Osteoblast (primary cell): ENCODE data around the gene RNMT. TPM values are rescaled to one million over a fixed set of nuclear protein-coding genes. Genes with fewer than 3 reads are reported as not detected.

ENCODE experiments used
- DNase-seq: peaks from one replicate; pipeline ENCODE4 v3.0.0; 2011; ENCODE audit warnings: low spot score, mixed read lengths; ENCODE audit not compliant: insufficient read length; ENCODE audit errors: missing footprints
- H2AFZ ChIP-seq: 2 replicates; pipeline ENCODE4 v1.6.0; 2011; ENCODE audit warnings: mild to moderate bottlenecking, low read length
- H3K27ac ChIP-seq: 2 replicates; pipeline ENCODE4 v1.5.1; 2011; ENCODE audit warnings: mild to moderate bottlenecking, low read depth, low read length, moderate library complexity
- H3K27me3 ChIP-seq: 2 replicates; pipeline ENCODE4 v1.6.0; 2012; ENCODE audit warnings: mild to moderate bottlenecking, control low read depth, inconsistent platforms, low read length, moderate library complexity; ENCODE audit not compliant: insufficient read depth
- H3K36me3 ChIP-seq: 2 replicates; pipeline ENCODE4 v1.5.1; 2011; ENCODE audit warnings: mild to moderate bottlenecking, low read length, control low read depth, moderate library complexity; ENCODE audit not compliant: insufficient read depth
- H3K4me1 ChIP-seq: 2 replicates; pipeline ENCODE4 v1.5.1; 2011; ENCODE audit warnings: mild to moderate bottlenecking, low read length, control low read depth, moderate library complexity; ENCODE audit not compliant: insufficient read depth
- H3K4me2 ChIP-seq: 2 replicates; pipeline ENCODE4 v1.6.0; 2011; ENCODE audit warnings: mild to moderate bottlenecking, low read length; ENCODE audit not compliant: insufficient read depth
- H3K4me3 ChIP-seq: fragments of 200-600 bp; sonication (generic); 3 replicates; pipeline ENCODE4 v1.5.1; 2012; ENCODE audit warnings: mild to moderate bottlenecking, low read length, inconsistent platforms; ENCODE audit not compliant: insufficient read depth
- H3K79me2 ChIP-seq: 2 replicates; pipeline ENCODE4 v1.6.0; 2012; ENCODE audit warnings: mild to moderate bottlenecking, low read length, control low read depth, inconsistent platforms; ENCODE audit not compliant: insufficient read depth
- H3K9me3 ChIP-seq: 2 replicates; pipeline ENCODE4 v1.5.1; 2011; ENCODE audit warnings: low read depth, low read length, control low read depth
- H4K20me1 ChIP-seq: 2 replicates; pipeline ENCODE4 v1.6.0; 2012; ENCODE audit warnings: mild to moderate bottlenecking, low read length, control low read depth; ENCODE audit not compliant: insufficient read depth
- CTCF ChIP-seq: IDR thresholded peaks from 2 replicates; pipeline ENCODE4 v1.5.1; 2011; ENCODE audit warnings: mild to moderate bottlenecking, low read depth, low read length, moderate library complexity; ENCODE audit errors: extremely low read depth
- total RNA-seq: library from RNA; depleted of rRNA; stranded (reverse); fragments of >200 nt; gene quantifications from 2 replicates; pipeline ENCODE4 v1.2.3, GENCODE V29; 2012

Gene RNMT
- total RNA-seq, 1 donor: 35.8 TPM

GRCh38 chr18:13796515-13796914, 70.0 kb downstream of the RNMT start:
- no peaks in the 10 kb centered on the region for H3K36me3 ChIP-seq
- H3K27ac ChIP-seq: no peak overlapping the region
- no peak overlapping the region for H2AFZ ChIP-seq

GRCh38 chr18:13797157-13797611, 70.7 kb downstream of the RNMT start:
- H3K4me1 ChIP-seq: peaks cover 3% of the 10 kb centered on the region
- TF ChIP-seq CTCF: no peak
- no peak overlapping the region for H3K4me2 ChIP-seq
- no peaks in the 10 kb centered on the region for H3K9me3 ChIP-seq
- no peaks in the 10 kb centered on the region for H3K36me3 ChIP-seq
- no peaks in the 10 kb centered on the region for H3K79me2 ChIP-seq
- no peaks in the 10 kb centered on the region for H4K20me1 ChIP-seq
- peaks cover 4% of the 10 kb centered on the region for H3K27me3 ChIP-seq
- H3K27ac ChIP-seq: no peak overlapping the region
- DNase-seq: no peak
- H2AFZ ChIP-seq: no peak overlapping the region
- H3K4me3 ChIP-seq: no peak overlapping the region

More at GRCh38 chr18:13796515-13796914, 70.0 kb downstream of the RNMT start:
- H3K9me3 ChIP-seq: no peaks in the 10 kb centered on the region
- H3K4me3 ChIP-seq: no peak overlapping the region
- no peak overlapping the region for H3K4me2 ChIP-seq
- H4K20me1 ChIP-seq: no peaks in the 10 kb centered on the region
- DNase-seq: no peak
- peaks cover 4% of the 10 kb centered on the region for H3K27me3 ChIP-seq
- no peaks in the 10 kb centered on the region for H3K79me2 ChIP-seq
- TF ChIP-seq CTCF: no peak
- H3K4me1 ChIP-seq: peaks cover 3% of the 10 kb centered on the region

GRCh38 chr18:13799396-13799795, 72.9 kb downstream of the RNMT start:
- Histone ChIP-seq H3K9me3 (no peaks in the 10 kb centered on the region), H3K79me2 (no peaks in the 10 kb centered on the region), H3K4me1 (peaks cover 3% of the 10 kb centered on the region), H3K4me2 (no peak overlapping the region), H2AFZ (no peak overlapping the region), H3K4me3 (no peak overlapping the region), H3K36me3 (no peaks in the 10 kb centered on the region), H3K27me3 (peaks cover 4% of the 10 kb centered on the region), H4K20me1 (peaks cover 4% of the 10 kb centered on the region), H3K27ac (no peak overlapping the region)
- TF ChIP-seq CTCF: no peak
- no peak for DNase-seq

GRCh38 chr18:13800505-13801259, 74.2 kb downstream of the RNMT start:
- Histone ChIP-seq H3K79me2 (no peaks in the 10 kb centered on the region), H3K4me3 (peak overlapping the region; percentile 58), H3K4me1 (peaks cover 3% of the 10 kb centered on the region), H3K27me3 (peaks cover 4% of the 10 kb centered on the region), H3K27ac (no peak overlapping the region), H3K9me3 (no peaks in the 10 kb centered on the region), H3K4me2 (peak overlapping the region; percentile 81), H3K36me3 (no peaks in the 10 kb centered on the region), H2AFZ (peak overlapping the region; percentile 83), H4K20me1 (peaks cover 4% of the 10 kb centered on the region)
- peak; percentile 87 for DNase-seq
- TF ChIP-seq CTCF: peak; percentile 31
